HepG2 (cell line): Measurements from ENCODE around the gene AGAP3. TPM values are rescaled to one million over a fixed set of nuclear protein-coding genes. Genes with fewer than 3 reads are reported as not detected.

Experiments
- ATAC-seq: fragments of 200-7000 bp; cut with Tn5 transposase; 3 replicates; pipeline ENCODE4 v1.9.1; 2020; ENCODE audit warnings: mild to moderate bottlenecking, moderate library complexity
- BruUV-seq: library from RNA; stranded (reverse); fragments of 400-500 nt; replicated peaks from 2 replicates; lab custom pipeline; 2021; lab: Mats Ljungman, UMichigan
- CTCF ChIA-PET: fragments of 300-600 bp; formaldehyde crosslinking; extraction: SDS; loops from one replicate; lab custom pipeline; 2021; ENCODE audit warnings: low total read pairs, inconsistent platforms, low intra/inter-chr PET ratio; lab: Yijun Ruan, JAX
- POLR2A ChIA-PET: fragments of 350-600 bp; sonication (Branson Sonifier 250); formaldehyde crosslinking; loops from one replicate; lab custom pipeline; 2020; ENCODE audit warnings: antibody characterized with exemption, inconsistent platforms; lab: Yijun Ruan, JAX
- DNase-seq: peaks from one replicate; pipeline ENCODE4 v3.0.0-alpha.2; 2015; ENCODE audit warnings: low spot score
- FAIRE-seq: peaks from 3 replicates; lab custom pipeline; 2011; peaks lifted over from hg19 to GRCh38; lab: Jason Lieb, UNC
- H2AFZ ChIP-seq: one replicate; pipeline ENCODE4 v1.6.1; 2011; ENCODE audit warnings: low read length, inconsistent platforms
- H3K27ac ChIP-seq: fragments of 300-600 bp; 3 replicates; pipeline ENCODE4 v1.8.0; 2011; ENCODE audit warnings: mixed run types, mild to moderate bottlenecking, mixed read lengths, low read length, inconsistent platforms; ENCODE audit not compliant: insufficient read depth; ENCODE audit errors: extremely low read length
- H3K27me3 ChIP-seq, 2 experiments: fragments of 200-600 bp in 1 of 2; 2 replicates in 1 of 2; 3 replicates in 1 of 2; pipeline versions ENCODE4 v1.6.0 to v1.8.0; 2011; ENCODE audit warnings: low read length in 2 of 2, mild to moderate bottlenecking in 2 of 2, moderate library complexity in 2 of 2, inconsistent platforms in 1 of 2; ENCODE audit not compliant: insufficient read depth in 2 of 2, control insufficient read depth in 1 of 2
- H3K36me3 ChIP-seq, 2 experiments: fragments of 200-600 bp in 1 of 2; replicated peaks in 1 of 2; 2 replicates in 1 of 2; 3 replicates in 1 of 2; pipeline versions ENCODE4 v1.5.1 to v1.8.0; 2011; ENCODE audit warnings: low read length in 2 of 2, inconsistent platforms in 1 of 2; ENCODE audit not compliant: insufficient read depth in 2 of 2, control insufficient read depth in 1 of 2
- H3K4me1 ChIP-seq: 2 replicates; pipeline ENCODE4 v1.5.1; 2012; ENCODE audit warnings: low read length, inconsistent platforms; ENCODE audit not compliant: insufficient read depth
- H3K4me2 ChIP-seq: 2 replicates; pipeline ENCODE4 v1.6.0; 2011; ENCODE audit warnings: low read depth, low read length, inconsistent platforms
- H3K4me3 ChIP-seq, 3 experiments: fragments of 200-600 bp in 1 of 3; sonication (generic), shearing (Covaris generic) in 1 of 3; replicated peaks in 1 of 3; 2 replicates each; pipeline ENCODE4 v1.5.1; 2011 to 2016; ENCODE audit warnings: low read length in 3 of 3, inconsistent platforms in 2 of 3, low read depth in 2 of 3, mild to moderate bottlenecking in 2 of 3, control low read depth in 1 of 3, mixed read lengths in 1 of 3; ENCODE audit not compliant: insufficient read depth in 1 of 3
- H3K79me2 ChIP-seq: one replicate; pipeline ENCODE4 v1.6.1; 2011; ENCODE audit warnings: low read length, inconsistent platforms; ENCODE audit not compliant: insufficient read depth
- H3K9ac ChIP-seq: 2 replicates; pipeline ENCODE4 v1.6.0; 2011; ENCODE audit warnings: mild to moderate bottlenecking, low read depth, low read length, inconsistent platforms; ENCODE audit not compliant: insufficient read depth
- H3K9me3 ChIP-seq: 2 replicates; pipeline ENCODE4 v1.5.1; 2012; ENCODE audit warnings: mild to moderate bottlenecking, low read length
- H4K20me1 ChIP-seq: 2 replicates; pipeline ENCODE4 v1.6.0; 2011; ENCODE audit warnings: inconsistent platforms, mild to moderate bottlenecking, low read length, moderate library complexity; ENCODE audit not compliant: insufficient read depth
- HNRNPL ChIP-seq: fragments of 200-400 bp; formaldehyde crosslinking; IDR thresholded peaks from 2 replicates; pipeline ENCODE4 v1.6.1; 2017; ENCODE audit warnings: mild to moderate bottlenecking, low read depth, low read length
- KAT2B ChIP-seq: fragments of 150-350 bp; IDR thresholded peaks from 2 replicates; pipeline ENCODE4 v1.6.1; 2014; ENCODE audit warnings: low read depth, low read length, borderline replicate concordance
- MTF1 ChIP-seq: sonication (generic); formaldehyde crosslinking; IDR thresholded peaks from 2 replicates; pipeline ENCODE4 v1.5.0; 2020; ENCODE audit warnings: missing genetic modification reagents
- PCBP1 ChIP-seq: fragments of 200-400 bp; formaldehyde crosslinking; IDR thresholded peaks from 2 replicates; pipeline ENCODE4 v1.6.1; 2017; ENCODE audit warnings: mild to moderate bottlenecking, low read depth, low read length, borderline replicate concordance
- SIN3A ChIP-seq: IDR thresholded peaks from 2 replicates; pipeline ENCODE4 v1.6.1; 2011; ENCODE audit warnings: low read depth, mild to moderate bottlenecking, control low read depth, low read length, borderline replicate concordance
- ZNF124 ChIP-seq: sonication (generic); formaldehyde crosslinking; IDR thresholded peaks from 2 replicates; pipeline ENCODE4 v1.4.0; 2020; ENCODE audit warnings: missing genetic modification reagents
- ZNF205 ChIP-seq: IDR thresholded peaks from 2 replicates; pipeline ENCODE4 v1.6.1; 2018; ENCODE audit warnings: missing biosample characterization, missing genetic modification reagents
- WGBS: methylation state at CpG from one replicate; pipeline ENCODE4 v1.1.6; 2017; ENCODE audit warnings: low lambda C conversion rate; 5-methylcytosine and 5-hydroxymethylcytosine counted together
- in situ Hi-C: cut with HindIII; loops from 2 replicates; pipeline ENCODE4 v1.10.0; 2017; ENCODE audit warnings: low pct_unique_long_range_greater_than_20kb; ENCODE audit not compliant: extremely low pct_ligation_motif_present
- intact Hi-C: fragments of 100-400 bp; cut with micrococcal nuclease; formaldehyde crosslinking; loops from one replicate; pipeline ENCODE4 v1.10.0; 2022; ENCODE audit not compliant: unreplicated experiment
- polyA plus RNA-seq, 8 experiments: library from polyadenylated mRNA; depleted of rRNA in 3 of 8; stranded (reverse) in 7 of 8; unstranded in 1 of 8; fragments of >200 nt; fragmentation: Illumina TruSeq in 4 of 8; extraction: Trizol in 4 of 8; gene quantifications; 2 replicates each; pipeline versions ENCODE4 v1.2.1 to v1.2.3, GENCODE V29; 2011 to 2016; ENCODE audit warnings: low read depth in 4 of 8, missing spikeins in 1 of 8, mixed read lengths in 1 of 8; ENCODE audit not compliant: insufficient read depth in 1 of 8
- total RNA-seq, 5 experiments: library from RNA; depleted of rRNA; stranded (reverse); fragments of >200 nt; fragmentation: Illumina TruSeq; extraction: Trizol; gene quantifications; 2 replicates each; pipeline ENCODE4 v1.2.3, GENCODE V29; 2016; ENCODE audit warnings: low read depth in 1 of 5
- TF ChIP-seq, protein P1 (sequence below): sonication (generic); formaldehyde crosslinking; IDR thresholded peaks from 2 replicates; pipeline ENCODE4 v1.9.0; 2021; ENCODE audit warnings: missing genetic modification reagents, borderline replicate concordance
- TF ChIP-seq, protein P2 (sequence below): sonication (generic); formaldehyde crosslinking; IDR thresholded peaks from 2 replicates; pipeline ENCODE4 v1.5.1; 2020; ENCODE audit warnings: missing genetic modification reagents, mild to moderate bottlenecking, borderline replicate concordance

The AGAP3 gene
- total and polyA plus RNA-seq, 2 of the 13 experiments (the other 11 are each of a cell fraction or from before 2014, with no cell fraction given): 31.3 to 61.4 TPM

DNA sequence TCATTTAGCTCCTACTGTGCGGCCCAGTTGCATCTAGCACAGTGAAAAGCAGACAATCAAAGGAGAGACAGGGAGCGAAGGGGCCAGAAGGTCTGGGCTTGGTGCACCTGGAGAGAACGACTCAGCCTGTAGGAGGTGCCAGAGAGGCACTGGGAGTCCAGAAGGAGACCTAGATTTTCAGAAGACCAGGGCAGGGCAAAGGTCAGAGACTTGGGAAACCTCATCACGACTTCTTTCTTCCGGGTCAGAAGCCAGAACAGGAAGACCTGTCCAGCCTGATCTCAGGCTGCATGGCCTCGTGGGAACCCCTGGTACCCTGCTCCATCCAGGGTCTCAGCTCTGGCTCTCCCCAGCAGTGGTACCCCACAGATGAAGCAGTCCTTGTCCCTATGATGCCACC is 5.2 kb downstream of the AGAP3 start (continued):
- TF ChIP-seq SIN3A (no peak), ZNF205 (CRISPR knock-in tag) (no peak)

DNA sequence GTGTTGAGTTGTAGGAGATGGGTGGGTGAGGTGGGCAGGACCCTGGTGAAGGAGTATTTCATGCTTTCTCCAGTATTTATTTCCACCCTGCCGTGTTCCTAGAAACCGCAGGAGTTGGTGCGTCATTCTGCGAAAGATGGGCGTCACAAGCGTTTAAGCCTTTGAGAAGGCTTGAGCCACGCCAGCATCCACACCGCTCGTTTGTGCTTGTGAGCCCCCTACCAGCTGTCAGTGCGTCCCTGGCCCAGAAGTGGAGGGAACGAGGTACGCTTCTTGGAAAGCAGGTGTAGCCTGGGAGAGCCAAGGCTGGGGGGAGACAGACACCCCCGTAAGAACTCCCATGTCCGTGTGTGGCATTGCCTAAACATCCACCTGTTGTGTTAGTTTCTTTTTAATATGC is 5.7 kb downstream of the AGAP3 start:
- Histone ChIP-seq H3K4me2 (no peak overlapping the region), H3K79me2 (peaks cover 96% of the 10 kb centered on the region), H3K9ac (no peak overlapping the region), H4K20me1 (peaks cover 75% of the 10 kb centered on the region), H3K4me1 (peaks cover 41% of the 10 kb centered on the region), H3K27me3 (no peaks in the 10 kb centered on the region), H3K27ac (no peak overlapping the region), H3K36me3 (peaks cover 8 to 35% of the 10 kb centered on the region in 2 experiments; a peak in 4 of 5 replicates), H3K9me3 (no peaks in the 10 kb centered on the region), H2AFZ (no peak overlapping the region), H3K4me3 (no peak overlapping the region)
- intact Hi-C loops: no loop called here
- ChIA-PET POLR2A (interaction anchor here (1.0 kb wide), 1 partner anchor 29 kb away, joined by 3 read pairs; no protein-coding TSS in a partner anchor), CTCF (no interaction called here)
- BruUV-seq: no TSS peak
- in situ Hi-C loops: no loop called here
- FAIRE-seq (no peak), ATAC-seq (no peak), DNase-seq (no peak)
- 95% methylated on average over 14 of the region's 14 CpGs for WGBS
- TF ChIP-seq KAT2B (no peak), ZNF124 (CRISPR knock-in tag) (no peak), HNRNPL (no peak), MTF1 (no peak), PCBP1 (no peak)
- TF ChIP-seq, protein P1, sequence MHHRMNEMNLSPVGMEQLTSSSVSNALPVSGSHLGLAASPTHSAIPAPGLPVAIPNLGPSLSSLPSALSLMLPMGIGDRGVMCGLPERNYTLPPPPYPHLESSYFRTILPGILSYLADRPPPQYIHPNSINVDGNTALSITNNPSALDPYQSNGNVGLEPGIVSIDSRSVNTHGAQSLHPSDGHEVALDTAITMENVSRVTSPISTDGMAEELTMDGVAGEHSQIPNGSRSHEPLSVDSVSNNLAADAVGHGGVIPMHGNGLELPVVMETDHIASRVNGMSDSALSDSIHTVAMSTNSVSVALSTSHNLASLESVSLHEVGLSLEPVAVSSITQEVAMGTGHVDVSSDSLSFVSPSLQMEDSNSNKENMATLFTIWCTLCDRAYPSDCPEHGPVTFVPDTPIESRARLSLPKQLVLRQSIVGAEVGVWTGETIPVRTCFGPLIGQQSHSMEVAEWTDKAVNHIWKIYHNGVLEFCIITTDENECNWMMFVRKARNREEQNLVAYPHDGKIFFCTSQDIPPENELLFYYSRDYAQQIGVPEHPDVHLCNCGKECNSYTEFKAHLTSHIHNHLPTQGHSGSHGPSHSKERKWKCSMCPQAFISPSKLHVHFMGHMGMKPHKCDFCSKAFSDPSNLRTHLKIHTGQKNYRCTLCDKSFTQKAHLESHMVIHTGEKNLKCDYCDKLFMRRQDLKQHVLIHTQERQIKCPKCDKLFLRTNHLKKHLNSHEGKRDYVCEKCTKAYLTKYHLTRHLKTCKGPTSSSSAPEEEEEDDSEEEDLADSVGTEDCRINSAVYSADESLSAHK (CRISPR knock-in tag): no peak
- TF ChIP-seq, protein P2, sequence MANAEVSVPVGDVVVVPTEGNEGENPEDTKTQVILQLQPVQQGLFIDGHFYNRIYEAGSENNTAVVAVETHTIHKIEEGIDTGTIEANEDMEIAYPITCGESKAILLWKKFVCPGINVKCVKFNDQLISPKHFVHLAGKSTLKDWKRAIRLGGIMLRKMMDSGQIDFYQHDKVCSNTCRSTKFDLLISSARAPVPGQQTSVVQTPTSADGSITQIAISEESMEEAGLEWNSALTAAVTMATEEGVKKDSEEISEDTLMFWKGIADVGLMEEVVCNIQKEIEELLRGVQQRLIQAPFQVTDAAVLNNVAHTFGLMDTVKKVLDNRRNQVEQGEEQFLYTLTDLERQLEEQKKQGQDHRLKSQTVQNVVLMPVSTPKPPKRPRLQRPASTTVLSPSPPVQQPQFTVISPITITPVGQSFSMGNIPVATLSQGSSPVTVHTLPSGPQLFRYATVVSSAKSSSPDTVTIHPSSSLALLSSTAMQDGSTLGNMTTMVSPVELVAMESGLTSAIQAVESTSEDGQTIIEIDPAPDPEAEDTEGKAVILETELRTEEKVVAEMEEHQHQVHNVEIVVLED (CRISPR knock-in tag): no peak
